ENCODE measurements around the gene CEBPB.
"Not testable (repeated sequence)": the region's sequence is repeated elsewhere in the genome, so short reads cannot be mapped to it uniquely, and the experiment has no call there.

CEBPB gene

GRCh38 chr20:50193836-50194421 is 3.3 kb downstream of the CEBPB start:
- no peak for DNase-seq

- no peak for DNase-seq
These were observed 3.8 kb downstream of the CEBPB start for GRCh38 chr20:50194422-50194830.

- DNase-seq: no peak
These were observed 4.3 kb downstream of the CEBPB start for GRCh38 chr20:50194831-50195523.

GRCh38 chr20:50195524-50196120 is 5.0 kb downstream of the CEBPB start:
- DNase-seq: no peak

- no peak for DNase-seq
These were observed 5.6 kb downstream of the CEBPB start for GRCh38 chr20:50196248-50196647.

GRCh38 chr20:50196896-50197295 is 6.3 kb downstream of the CEBPB start:
- DNase-seq: no peak

- no peak for DNase-seq
These were observed 7.0 kb downstream of the CEBPB start for GRCh38 chr20:50197463-50198179.

GRCh38 chr20:50198180-50198666 is 7.6 kb downstream of the CEBPB start:
- no peak for DNase-seq

- DNase-seq: no peak
These were observed 8.1 kb downstream of the CEBPB start for GRCh38 chr20:50198716-50199115.

- no peak for DNase-seq
These were observed 9.1 kb downstream of the CEBPB start for GRCh38 chr20:50199703-50200102.

GRCh38 chr20:50200482-50201104 is 10.0 kb downstream of the CEBPB start:
- no peak for DNase-seq

- DNase-seq: not testable (repeated sequence)
These were observed 11.1 kb downstream of the CEBPB start for GRCh38 chr20:50201710-50202109.

GRCh38 chr20:50202677-50203076 is 12.0 kb downstream of the CEBPB start:
- no peak for DNase-seq

- DNase-seq: no peak
These were observed 13.6 kb downstream of the CEBPB start for GRCh38 chr20:50203951-50204937.

GRCh38 chr20:50207026-50207425 is 16.4 kb downstream of the CEBPB start:
- no peak for DNase-seq

- DNase-seq: no peak
These were observed 17.5 kb downstream of the CEBPB start for GRCh38 chr20:50208085-50208491.

GRCh38 chr20:50208815-50209214 is 18.2 kb downstream of the CEBPB start:
- DNase-seq: not testable (repeated sequence)

GRCh38 chr20:50210066-50210619 is 19.5 kb downstream of the CEBPB start:
- no peak for DNase-seq

GRCh38 chr20:50211091-50211490 is 20.5 kb downstream of the CEBPB start:
- DNase-seq: no peak

- DNase-seq: no peak
These were observed 23.0 kb downstream of the CEBPB start for GRCh38 chr20:50213531-50214106.

All from effector CD8-positive, alpha-beta T cell (primary cell).